GM21447 (cell line): Measurements from ENCODE around the gene SLC7A10.

Source experiments
- ATAC-seq: cut with Tn5 transposase; IDR thresholded peaks from one replicate; pipeline ENCODE4 v1.9.1; 2021; ENCODE audit not compliant: unreplicated experiment

SLC7A10 gene

GRCh38 chr19:33255781-33256180 lies 30.1 kb upstream of the SLC7A10 start:
- ATAC-seq = no peak

DNA sequence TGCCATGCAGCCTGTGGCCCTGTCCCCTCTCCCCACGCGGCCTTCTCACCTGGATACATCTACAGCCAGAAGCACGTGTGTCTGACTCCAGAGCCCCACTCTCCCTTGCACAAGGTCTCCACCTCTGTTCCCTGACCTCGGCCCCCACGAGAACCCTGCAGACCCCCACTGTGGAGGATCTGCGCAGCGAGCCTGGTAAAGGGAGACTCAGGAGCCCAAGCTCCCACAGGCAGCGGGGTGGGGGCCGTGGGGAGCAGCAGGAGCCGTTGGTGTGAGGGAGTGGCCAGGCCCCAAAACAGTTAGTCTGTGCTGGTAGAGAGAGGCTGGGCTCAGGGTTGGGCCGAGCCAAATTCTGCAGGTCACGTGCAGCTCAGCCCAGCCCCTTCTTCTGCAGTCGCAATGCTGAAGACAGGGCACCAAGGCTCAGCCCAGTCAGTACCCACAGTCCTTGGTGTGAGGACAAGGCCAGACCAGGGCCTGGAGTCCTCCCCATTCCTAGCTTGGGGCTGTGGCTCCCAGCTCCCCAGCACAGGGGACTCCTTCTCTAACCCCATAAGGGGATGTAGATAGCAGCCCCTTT lies 28.7 kb upstream of the SLC7A10 start:
- no peak for ATAC-seq

GRCh38 chr19:33252971-33253370 lies 27.3 kb upstream of the SLC7A10 start:
- no peak for ATAC-seq

- no peak for ATAC-seq
Observed at GRCh38 chr19:33252418-33252962, 26.8 kb upstream of the SLC7A10 start.

- no peak for ATAC-seq
Observed at GRCh38 chr19:33251526-33252090, 26.0 kb upstream of the SLC7A10 start.

DNA sequence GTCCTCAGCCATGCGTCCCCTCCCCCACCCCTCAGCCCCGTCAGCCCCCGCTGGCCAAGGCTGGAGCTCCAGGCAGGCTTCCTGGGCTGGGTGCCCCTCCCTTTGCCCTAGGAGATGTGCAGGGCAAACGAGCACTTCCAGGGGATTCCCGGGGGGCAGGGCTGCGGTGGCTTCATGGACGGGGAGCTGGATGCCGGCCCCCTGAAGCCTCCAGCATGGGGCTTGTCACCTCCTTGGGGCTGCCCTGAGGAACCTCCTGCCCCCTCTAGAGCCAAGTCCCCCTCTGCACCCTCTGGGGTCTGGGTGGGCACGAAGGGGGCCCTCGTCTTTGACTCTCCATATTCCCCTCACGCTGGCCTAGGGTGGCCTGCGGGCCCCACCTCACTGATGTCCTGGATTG lies 25.4 kb upstream of the SLC7A10 start:
- no peak for ATAC-seq

GRCh38 chr19:33250500-33250899 lies 24.9 kb upstream of the SLC7A10 start:
- ATAC-seq = no peak

- ATAC-seq = no peak
Observed at GRCh38 chr19:33249740-33250366, 24.2 kb upstream of the SLC7A10 start.

GRCh38 chr19:33248954-33249613 lies 23.4 kb upstream of the SLC7A10 start:
- no peak for ATAC-seq

GRCh38 chr19:33248553-33248953 lies 22.9 kb upstream of the SLC7A10 start:
- ATAC-seq = no peak

DNA sequence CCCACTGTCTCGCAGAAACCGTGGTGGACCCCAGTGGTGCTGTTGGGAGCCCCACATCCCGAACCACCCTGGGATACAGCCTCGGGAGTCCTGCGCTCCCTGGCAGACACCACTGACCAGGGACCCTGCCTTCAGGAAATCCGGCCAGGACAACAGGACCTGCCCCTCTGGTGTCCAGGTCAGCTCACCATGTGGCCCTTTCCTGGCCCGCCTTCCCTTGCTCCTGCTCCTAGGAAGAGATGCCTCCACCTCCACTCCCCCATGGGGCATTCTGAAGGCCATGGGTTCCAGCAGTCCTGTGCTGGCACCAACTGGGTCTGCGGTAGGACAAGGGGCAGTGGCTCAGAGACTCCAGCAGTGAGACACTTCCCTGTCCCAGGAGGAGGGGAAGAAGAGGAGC lies 22.5 kb upstream of the SLC7A10 start:
- ATAC-seq = no peak

- no peak for ATAC-seq
Observed at GRCh38 chr19:33247441-33247819, 21.8 kb upstream of the SLC7A10 start.

- no peak for ATAC-seq
Observed at GRCh38 chr19:33246709-33247440, 21.2 kb upstream of the SLC7A10 start.

DNA sequence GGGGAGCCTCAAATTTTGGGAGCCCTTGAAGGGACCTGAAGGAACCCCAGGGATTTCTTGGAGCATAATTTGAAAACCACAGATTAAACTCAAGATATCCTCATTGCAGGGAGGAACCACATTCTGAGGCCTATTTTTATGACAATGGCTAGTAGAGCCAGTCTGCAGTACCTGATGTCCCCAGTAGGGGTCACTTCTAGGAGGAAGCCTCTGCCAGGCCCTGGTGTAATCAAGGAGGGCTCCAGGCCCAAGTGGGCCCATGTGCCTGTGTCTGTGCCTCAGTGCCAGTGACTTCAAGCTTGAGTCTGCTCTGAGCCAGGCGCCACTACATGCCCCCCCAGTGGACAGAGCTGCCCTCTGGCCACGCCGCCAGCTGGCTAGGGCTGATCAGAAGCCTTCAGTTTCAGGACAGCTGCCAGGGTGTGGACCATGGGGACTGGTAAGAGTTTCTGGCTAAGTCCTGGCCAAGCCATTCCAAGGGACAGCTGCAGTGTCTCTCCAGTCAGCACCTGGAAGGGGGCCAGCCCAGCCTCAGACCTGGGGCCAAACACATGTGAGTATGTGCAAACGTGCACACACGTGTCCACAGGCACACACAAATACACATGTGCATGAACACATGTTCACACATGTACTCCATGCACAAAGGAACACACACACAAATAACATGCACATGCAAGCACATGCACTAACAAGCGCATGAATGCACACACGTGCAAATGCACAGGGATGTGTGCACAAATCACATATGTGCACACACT lies 20.5 kb upstream of the SLC7A10 start:
- ATAC-seq = no peak

- no peak for ATAC-seq
Observed at GRCh38 chr19:33242911-33243310, 17.3 kb upstream of the SLC7A10 start.

DNA sequence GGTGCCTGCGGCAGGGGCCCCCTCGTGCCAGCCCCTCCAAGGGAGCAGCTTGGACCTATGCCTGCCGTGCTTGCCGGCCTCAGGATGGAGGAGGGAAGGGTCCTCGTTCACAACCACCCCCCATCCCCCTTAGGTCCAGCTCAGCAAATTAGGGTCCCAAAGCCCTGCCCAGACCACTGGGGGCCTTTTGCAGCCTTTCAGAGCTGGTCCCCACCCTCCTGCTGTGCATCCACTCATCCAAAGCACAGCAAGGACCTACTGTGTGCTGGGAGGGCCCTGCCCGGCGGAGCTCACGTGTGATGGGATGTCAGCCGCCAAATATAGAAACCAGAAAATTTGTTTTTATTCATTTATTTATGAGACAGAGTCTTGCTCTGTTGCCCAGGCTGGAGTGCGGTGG lies 16.5 kb upstream of the SLC7A10 start:
- ATAC-seq = no peak

DNA sequence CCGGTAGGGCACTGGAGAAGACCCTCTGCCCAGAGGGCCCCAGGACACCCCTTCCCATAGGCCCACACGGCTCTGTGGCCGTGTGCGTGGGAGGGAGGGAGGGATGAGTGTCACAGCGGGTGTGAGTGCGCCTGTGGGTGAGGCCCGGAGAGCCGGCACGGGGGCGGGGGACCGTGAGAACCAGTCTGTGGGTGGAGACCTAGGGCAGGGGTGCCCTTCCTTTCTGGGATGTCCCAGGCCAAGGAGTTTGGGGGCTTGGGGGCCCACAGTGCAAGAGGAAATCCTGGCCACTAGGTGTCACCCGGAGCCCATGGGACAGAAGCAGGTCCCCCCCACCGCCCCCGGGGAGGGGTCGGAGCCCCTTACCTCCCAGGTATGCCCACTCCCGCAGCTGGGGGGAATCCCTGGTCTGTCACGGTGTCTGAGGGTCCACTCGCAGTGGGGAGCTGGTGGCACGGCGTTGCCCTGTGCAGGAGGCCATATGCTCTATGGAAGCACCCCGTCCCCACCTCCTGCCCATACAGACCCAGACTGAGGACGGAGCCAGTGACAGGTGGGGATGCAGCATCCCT lies 16.0 kb upstream of the SLC7A10 start:
- ATAC-seq = no peak

DNA sequence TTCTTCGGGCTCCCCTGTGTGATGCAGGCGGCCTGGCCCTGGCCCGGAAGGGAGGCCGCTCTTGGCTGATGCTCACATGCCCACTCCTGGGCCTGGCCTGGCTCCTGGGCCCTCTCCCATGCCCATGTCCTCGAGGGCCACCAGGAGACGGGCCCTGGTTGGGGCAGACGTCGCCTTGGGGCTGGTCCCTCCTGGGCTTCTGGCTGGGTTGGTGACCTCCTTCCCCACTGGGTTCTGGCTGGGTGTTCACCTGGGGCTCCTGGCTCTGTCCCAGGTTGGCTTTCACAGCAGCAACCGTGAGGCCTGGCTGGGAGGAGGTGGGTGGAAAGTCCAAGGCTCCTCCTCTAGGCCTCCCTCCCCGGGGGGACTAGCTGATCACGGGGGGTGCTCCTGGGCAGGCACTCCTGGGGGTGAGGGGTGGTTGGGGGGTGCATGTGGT lies 15.5 kb upstream of the SLC7A10 start:
- ATAC-seq = no peak

DNA sequence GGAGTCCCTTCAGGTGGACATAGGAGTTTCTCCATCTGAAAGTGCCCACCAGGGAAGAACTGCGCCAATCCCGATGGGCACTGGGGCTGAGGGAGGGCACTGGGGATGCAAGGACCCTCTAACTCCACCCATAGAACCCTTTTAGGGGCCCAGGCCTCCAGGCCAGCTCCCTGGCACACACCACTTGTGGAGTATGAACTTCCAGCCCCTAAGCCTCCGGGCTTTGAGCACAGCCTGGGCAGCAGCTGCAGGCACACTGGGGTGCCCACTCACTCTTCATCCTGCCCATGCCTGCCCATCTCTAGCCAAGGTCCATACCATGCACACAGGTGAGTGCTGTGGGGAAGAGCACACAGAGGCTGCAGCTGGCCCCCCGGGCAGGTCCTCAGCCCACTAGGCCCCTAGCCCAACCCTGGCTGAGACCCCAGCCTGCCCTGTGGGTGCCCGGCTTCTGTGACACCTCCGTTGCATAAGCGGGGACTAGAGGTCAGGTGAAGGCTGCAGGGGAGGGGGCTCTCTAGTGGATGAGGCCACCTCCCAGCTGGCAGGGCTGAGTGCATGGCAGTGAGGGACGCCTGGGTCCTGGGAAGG lies 14.6 kb upstream of the SLC7A10 start:
- ATAC-seq = no peak
